Measurements from ENCODE around the gene CHN2.
"Not testable (repeated sequence)": the region's sequence is repeated elsewhere in the genome, so short reads cannot be mapped to it uniquely, and the experiment has no call there.

CHN2 gene

DNA sequence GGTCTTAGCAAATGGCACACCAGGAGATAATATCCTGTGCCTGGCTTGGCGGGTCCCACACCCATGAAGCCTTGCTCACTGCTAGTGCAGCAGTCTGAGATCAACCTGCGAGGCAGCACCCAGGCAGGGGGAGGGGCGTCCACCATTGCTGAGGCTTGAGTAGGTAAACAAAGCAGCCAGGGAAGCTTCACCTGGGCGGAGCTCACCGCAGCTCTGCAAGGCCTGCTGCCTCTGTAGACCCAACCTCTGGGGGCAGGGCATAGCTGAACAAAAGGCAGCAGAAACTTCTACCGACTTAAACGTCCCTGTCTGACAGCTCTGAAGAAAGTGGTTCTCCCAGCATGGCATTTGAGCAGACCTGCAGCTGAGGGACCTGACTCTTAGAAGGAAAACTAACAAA, 334.0 kb downstream of the CHN2 start:
- DNase-seq (ENCODE audit: low read depth in 1 of 2, low spot score in 1 of 2) = not testable (repeated sequence)

All from stimulated activated CD4-positive, alpha-beta T cell treated with anti-CD3 and anti-CD28 coated beads, Interleukin-15, amount 100 ng/mL, for 1 hour (primary cell).